NT2/D1 (cell line): Measurements from ENCODE around the gene RASA2.

Experiments used
- DNase-seq: peaks from one replicate; pipeline ENCODE4 v3.0.0-alpha.2; 2011; ENCODE audit warnings: low read depth, low spot score
- H3K27me3 ChIP-seq: 2 replicates; pipeline ENCODE4 v1.6.0; 2011; ENCODE audit warnings: mild to moderate bottlenecking; ENCODE audit not compliant: insufficient read length, insufficient read depth
- H3K36me3 ChIP-seq: 2 replicates; pipeline ENCODE4 v1.6.1; 2011; ENCODE audit warnings: mild to moderate bottlenecking, low read length, mixed read lengths; ENCODE audit not compliant: insufficient read depth, insufficient read length
- H3K4me1 ChIP-seq: 2 replicates; pipeline ENCODE4 v1.5.1; 2011; ENCODE audit not compliant: insufficient read depth, insufficient read length
- H3K4me3 ChIP-seq: 2 replicates; pipeline ENCODE4 v1.5.1; 2011; ENCODE audit warnings: low read depth; ENCODE audit not compliant: insufficient read length
- H3K9ac ChIP-seq: 2 replicates; pipeline ENCODE4 v1.6.0; 2011; ENCODE audit warnings: low read depth; ENCODE audit not compliant: insufficient read length
- H3K9me3 ChIP-seq: 2 replicates; pipeline ENCODE4 v1.5.1; 2011; ENCODE audit warnings: mild to moderate bottlenecking, low read length; ENCODE audit not compliant: insufficient read depth
- SUZ12 ChIP-seq: IDR thresholded peaks from 2 replicates; pipeline ENCODE4 v1.6.1; 2011; ENCODE audit not compliant: insufficient read length, insufficient read depth; ENCODE audit errors: extremely low read depth
- YY1 ChIP-seq: IDR thresholded peaks from 2 replicates; pipeline ENCODE4 v1.6.1; 2011; ENCODE audit not compliant: insufficient read length, insufficient read depth
- ZNF274 ChIP-seq: IDR thresholded peaks from 2 replicates; pipeline ENCODE4 v1.6.1; 2011; ENCODE audit warnings: mild to moderate bottlenecking, low read depth, low read length

The RASA2 gene

DNA sequence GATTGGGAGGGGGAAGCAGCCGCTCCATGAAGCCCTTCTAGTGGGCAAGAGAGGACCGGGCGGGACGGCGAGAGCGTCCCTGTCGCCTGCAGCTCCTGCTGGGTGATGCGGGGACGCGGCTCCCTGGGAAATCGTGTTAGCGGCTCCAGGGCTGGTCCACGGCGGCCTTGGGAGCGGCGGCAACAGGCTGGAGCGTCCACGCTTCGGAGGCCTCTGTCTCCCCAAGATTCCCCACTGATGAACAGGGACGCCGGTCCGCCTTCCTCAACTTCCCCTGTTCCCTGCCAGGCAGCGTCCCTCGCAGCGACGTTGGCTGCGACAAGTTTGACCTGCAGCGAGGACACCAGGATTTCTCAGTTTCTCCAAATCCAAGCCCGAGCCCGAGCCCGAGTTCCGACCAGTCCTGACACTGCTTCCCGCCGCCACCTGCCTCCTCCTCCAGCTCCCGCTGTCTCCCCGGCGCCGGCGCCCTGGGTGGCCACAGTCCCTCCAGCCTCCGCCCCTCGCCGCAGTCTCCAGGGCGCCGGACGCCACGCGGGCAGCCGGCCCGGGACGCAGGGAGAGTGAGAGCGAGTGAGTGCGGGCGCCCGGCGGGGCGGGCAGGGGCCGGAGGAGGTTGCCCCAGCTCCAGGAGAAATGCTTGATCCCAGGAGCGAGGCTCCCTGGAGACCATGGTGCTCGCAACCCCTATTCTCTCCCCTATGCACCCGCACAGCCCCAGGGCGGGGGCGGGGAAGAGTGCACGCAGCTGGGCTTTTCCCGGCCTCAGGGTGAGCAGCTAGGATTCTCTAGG lies 173.2 kb downstream of the RASA2 start:
- peaks cover 3% of the 10 kb centered on the region for H3K4me1 ChIP-seq
- peak overlapping the region; percentile 85 for H3K9ac ChIP-seq
- peaks cover 14% of the 10 kb centered on the region; the same call in 1 of the 2 replicates for H3K9me3 ChIP-seq
- no peak for DNase-seq
- TF ChIP-seq ZNF274 (no peak), YY1 (no peak), SUZ12 (peak; percentile 85)
- H3K36me3 ChIP-seq, result no peaks in the 10 kb centered on the region
- H3K27me3 ChIP-seq, result peaks cover 39% of the 10 kb centered on the region
- peak overlapping the region; percentile 80 for H3K4me3 ChIP-seq

GRCh38 chr3:141660614-141660947 lies 173.8 kb downstream of the RASA2 start:
- H3K4me1 ChIP-seq, result peaks cover 3% of the 10 kb centered on the region
- H3K27me3 ChIP-seq, result peaks cover 39% of the 10 kb centered on the region
- peaks cover 14% of the 10 kb centered on the region; the same call in 1 of the 2 replicates for H3K9me3 ChIP-seq
- no peaks in the 10 kb centered on the region for H3K36me3 ChIP-seq
- TF ChIP-seq SUZ12, result no peak
- no peak for TF ChIP-seq YY1
- TF ChIP-seq ZNF274, result no peak
- no peak for DNase-seq
- peak overlapping the region; percentile 80 for H3K4me3 ChIP-seq
- H3K9ac ChIP-seq, result peak overlapping the region; percentile 85

DNA sequence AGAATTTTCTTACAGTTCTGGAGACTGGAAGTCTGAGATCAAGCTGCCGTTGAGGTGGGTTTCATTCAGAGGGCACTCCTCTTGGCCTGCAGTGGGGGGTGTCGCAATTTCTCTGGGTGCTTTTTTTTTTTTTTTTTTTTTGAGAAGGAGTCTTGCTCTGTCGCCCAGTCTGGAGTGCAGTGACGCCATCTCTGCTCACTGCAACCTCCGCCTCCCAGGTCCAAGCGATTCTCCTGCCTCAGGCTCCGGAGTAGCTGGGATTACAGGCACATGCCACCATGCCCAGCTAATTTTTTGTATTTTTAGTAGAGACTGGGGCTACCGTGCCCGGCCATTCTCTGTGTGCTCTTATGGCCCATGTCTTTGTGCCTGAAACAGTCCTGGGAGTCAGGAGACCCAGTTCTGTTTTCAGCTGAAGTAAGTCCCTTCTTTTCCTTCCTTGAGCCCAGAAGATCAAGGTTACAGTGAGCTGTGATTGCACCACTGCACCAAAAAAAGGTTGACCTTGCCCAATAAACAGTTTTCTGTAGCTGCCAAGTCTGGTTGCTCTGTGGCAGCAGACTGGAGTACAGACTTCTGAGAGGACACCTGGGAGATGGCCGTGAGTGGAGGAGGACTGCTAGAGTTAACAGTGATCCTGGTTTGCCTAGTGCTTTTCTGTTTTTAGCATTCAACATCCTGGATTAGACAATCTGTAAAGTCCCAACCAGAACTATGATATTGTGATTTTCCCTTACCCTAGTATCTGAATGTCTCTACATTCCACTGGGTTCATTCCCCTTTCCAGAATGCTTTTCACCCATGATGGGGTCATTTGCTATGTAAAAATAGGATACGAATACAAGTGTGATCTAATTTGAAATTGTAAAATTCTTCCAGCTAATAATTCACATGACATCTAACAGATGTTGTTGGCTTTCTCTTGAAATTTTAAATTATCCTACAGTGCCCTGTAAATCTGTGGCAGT lies 174.7 kb downstream of the RASA2 start:
- H3K4me3 ChIP-seq, result no peak overlapping the region
- H3K9me3 ChIP-seq, result peaks cover 14% of the 10 kb centered on the region; the same call in 1 of the 2 replicates
- H3K36me3 ChIP-seq, result no peaks in the 10 kb centered on the region
- peaks cover 39% of the 10 kb centered on the region for H3K27me3 ChIP-seq
- peaks cover 3% of the 10 kb centered on the region for H3K4me1 ChIP-seq
- TF ChIP-seq SUZ12, result no peak
- no peak for TF ChIP-seq ZNF274
- no peak for TF ChIP-seq YY1
- DNase-seq, result no peak
- H3K9ac ChIP-seq, result no peak overlapping the region

- Histone ChIP-seq H3K9ac (no peak overlapping the region), H3K36me3 (no peaks in the 10 kb centered on the region), H3K4me3 (no peak overlapping the region), H3K27me3 (peaks cover 21% of the 10 kb centered on the region), H3K9me3 (peaks cover 11% of the 10 kb centered on the region), H3K4me1 (peaks cover 3% of the 10 kb centered on the region)
- TF ChIP-seq SUZ12, result no peak
- no peak for TF ChIP-seq ZNF274
- no peak for TF ChIP-seq YY1
- no peak for DNase-seq
These were observed 177.2 kb downstream of the RASA2 start for GRCh38 chr3:141663993-141664392.
